ENCODE results near the gene HUNK. TPM values are rescaled to one million over a fixed set of nuclear protein-coding genes. Genes with fewer than 3 reads are reported as not detected.

HUNK gene
- total RNA-seq, 2 donors from 2014 or later = 5.8 to 8.4 TPM

- Histone ChIP-seq H3K9ac (ENCODE audit: extremely low read depth, low read length, poor library complexity, severe bottlenecking) (no peak overlapping the region), H3K27me3 (ENCODE audit: control insufficient read depth, insufficient read depth, low read length, poor library complexity, severe bottlenecking) (no peaks in the 10 kb centered on the region), H3K36me3 (ENCODE audit: control insufficient read depth, insufficient read depth, low read length) (no peaks in the 10 kb centered on the region), H3K27ac (ENCODE audit: low read depth, low read length) (no peak overlapping the region), H3K4me3 (ENCODE audit: low read length) (no peak overlapping the region), H3K4me1 (ENCODE audit: control insufficient read depth, insufficient read depth, low read length) (no peaks in the 10 kb centered on the region), H3K9me3 (ENCODE audit: control insufficient read depth, low read length) (no peaks in the 10 kb centered on the region)
- H3K27me3 Mint-ChIP-seq (ENCODE audit: insufficient read depth) = no peaks in the 10 kb centered on the region
- no peaks in the 10 kb centered on the region for H3K36me3 Mint-ChIP-seq (ENCODE audit: low read depth)
- no peak for TF ChIP-seq CTCF (conservative IDR thresholded peaks at IDR 0.05)
- no peak overlapping the region for H3K27ac Mint-ChIP-seq
- no peak overlapping the region for H3K4me3 Mint-ChIP-seq
- H3K4me1 Mint-ChIP-seq = no peaks in the 10 kb centered on the region
- DNase-seq = no peak
- no peaks in the 10 kb centered on the region for H3K9me3 Mint-ChIP-seq
- WGBS, 2 experiments (ENCODE audit: insufficient coverage in 1 of 2, insufficient read length in 1 of 2) = 80 to 87% methylated on average over 1 to 2 of the region's 2 CpGs
Observed at GRCh38 chr21:32008714-32009113, 135.9 kb downstream of the HUNK start.

- no peak for DNase-seq
- WGBS, 2 experiments (ENCODE audit: insufficient coverage in 1 of 2, insufficient read length in 1 of 2) = 83 to 90% methylated on average over 2 to 3 of the region's 3 CpGs
- Mint-ChIP-seq H3K27me3 (ENCODE audit: insufficient read depth) (no peaks in the 10 kb centered on the region), H3K4me1 (no peaks in the 10 kb centered on the region), H3K4me3 (no peak overlapping the region), H3K36me3 (ENCODE audit: low read depth) (no peaks in the 10 kb centered on the region), H3K27ac (no peak overlapping the region), H3K9me3 (no peaks in the 10 kb centered on the region)
- Histone ChIP-seq H3K9me3 (ENCODE audit: control insufficient read depth, low read length) (no peaks in the 10 kb centered on the region), H3K27me3 (ENCODE audit: control insufficient read depth, insufficient read depth, low read length, poor library complexity, severe bottlenecking) (no peaks in the 10 kb centered on the region), H3K4me1 (ENCODE audit: control insufficient read depth, insufficient read depth, low read length) (no peaks in the 10 kb centered on the region), H3K4me3 (ENCODE audit: low read length) (no peak overlapping the region), H3K27ac (ENCODE audit: low read depth, low read length) (no peak overlapping the region), H3K9ac (ENCODE audit: extremely low read depth, low read length, poor library complexity, severe bottlenecking) (no peak overlapping the region), H3K36me3 (ENCODE audit: control insufficient read depth, insufficient read depth, low read length) (no peaks in the 10 kb centered on the region)
- no peak for TF ChIP-seq CTCF (conservative IDR thresholded peaks at IDR 0.05)
Observed at GRCh38 chr21:32009263-32009662, 136.4 kb downstream of the HUNK start.

- no peak overlapping the region for H3K4me3 Mint-ChIP-seq
- H3K9me3 Mint-ChIP-seq = no peaks in the 10 kb centered on the region
- no peaks in the 10 kb centered on the region for H3K9me3 ChIP-seq (ENCODE audit: control insufficient read depth, low read length)
- H3K27ac ChIP-seq (ENCODE audit: low read depth, low read length) = no peak overlapping the region
- no peak overlapping the region for H3K27ac Mint-ChIP-seq
- H3K4me3 ChIP-seq (ENCODE audit: low read length) = no peak overlapping the region
- no peaks in the 10 kb centered on the region for H3K4me1 Mint-ChIP-seq
- TF ChIP-seq CTCF (conservative IDR thresholded peaks at IDR 0.05) = no peak
- no peaks in the 10 kb centered on the region for H3K4me1 ChIP-seq (ENCODE audit: control insufficient read depth, insufficient read depth, low read length)
- WGBS, 2 experiments (ENCODE audit: insufficient coverage in 1 of 2, insufficient read length in 1 of 2) = 88 to 92% methylated on average over 7 of the region's 7 CpGs
- DNase-seq = no peak
- H3K36me3 ChIP-seq (ENCODE audit: control insufficient read depth, insufficient read depth, low read length) = no peaks in the 10 kb centered on the region
- no peaks in the 10 kb centered on the region for H3K27me3 Mint-ChIP-seq (ENCODE audit: insufficient read depth)
- H3K36me3 Mint-ChIP-seq (ENCODE audit: low read depth) = no peaks in the 10 kb centered on the region
- H3K27me3 ChIP-seq (ENCODE audit: control insufficient read depth, insufficient read depth, low read length, poor library complexity, severe bottlenecking) = no peaks in the 10 kb centered on the region
- no peak overlapping the region for H3K9ac ChIP-seq (ENCODE audit: extremely low read depth, low read length, poor library complexity, severe bottlenecking)
Observed at GRCh38 chr21:32015461-32016139, 142.8 kb downstream of the HUNK start.
